Loucy (cell line): ENCODE results near the gene SLX4IP.

Experiments used
- H2AFZ ChIP-seq: fragments of 200-600 bp; sonication (generic); 2 replicates; pipeline ENCODE4 v1.6.0; 2016; ENCODE audit warnings: antibody characterized with exemption, mild to moderate bottlenecking, low read length, moderate library complexity
- H3F3A ChIP-seq: fragments of 200-600 bp; 2 replicates; pipeline ENCODE4 v1.6.0; 2016; ENCODE audit warnings: antibody characterized with exemption, low read depth, mild to moderate bottlenecking
- H3K27me3 ChIP-seq: fragments of 200-600 bp; sonication (generic); 2 replicates; pipeline ENCODE4 v1.6.1; 2014; ENCODE audit warnings: low read length, mild to moderate bottlenecking; ENCODE audit not compliant: insufficient read depth, poor library complexity, severe bottlenecking
- H3K36me3 ChIP-seq: fragments of 200-600 bp; sonication (generic); 2 replicates; pipeline ENCODE4 v1.6.1; 2016; ENCODE audit warnings: low read length; ENCODE audit not compliant: insufficient read depth
- H3K4me1 ChIP-seq: fragments of 200-600 bp; sonication (generic); 2 replicates; pipeline ENCODE4 v1.5.1; 2014; ENCODE audit warnings: low read length, mild to moderate bottlenecking; ENCODE audit not compliant: insufficient read depth, poor library complexity, severe bottlenecking
- H3K4me2 ChIP-seq: fragments of 200-600 bp; sonication (generic); 2 replicates; pipeline ENCODE4 v1.6.0; 2014; ENCODE audit warnings: antibody characterized with exemption, low read length, low read depth, mild to moderate bottlenecking; ENCODE audit not compliant: poor library complexity, severe bottlenecking
- H3K4me3 ChIP-seq: fragments of 200-600 bp; sonication (generic); 2 replicates; pipeline ENCODE4 v1.5.1; 2014; ENCODE audit warnings: low read length, mild to moderate bottlenecking, mixed read lengths; ENCODE audit not compliant: poor library complexity, severe bottlenecking
- H3K79me2 ChIP-seq: fragments of 200-600 bp; sonication (generic); 2 replicates; pipeline ENCODE4 v1.6.1; 2014; ENCODE audit warnings: low read length; ENCODE audit not compliant: insufficient read depth
- H3K9ac ChIP-seq: fragments of 200-600 bp; sonication (generic); 2 replicates; pipeline ENCODE4 v1.6.0; 2014; ENCODE audit warnings: mild to moderate bottlenecking, low read depth, low read length, moderate library complexity; ENCODE audit not compliant: poor library complexity, severe bottlenecking
- H3K9me2 ChIP-seq: fragments of 200-600 bp; sonication (generic); replicated peaks from 2 replicates; pipeline ENCODE4 v1.6.1; 2016; ENCODE audit warnings: low read depth, low read length, mixed read lengths
- H3K9me3 ChIP-seq: fragments of 200-600 bp; sonication (generic); 2 replicates; pipeline ENCODE4 v1.6.1; 2014; ENCODE audit warnings: mild to moderate bottlenecking, antibody characterized with exemption, low read length, low read depth; ENCODE audit not compliant: insufficient read depth
- H4K20me1 ChIP-seq: fragments of 200-600 bp; sonication (generic); 2 replicates; pipeline ENCODE4 v1.6.0; 2014; ENCODE audit warnings: antibody characterized with exemption, low read length, mild to moderate bottlenecking; ENCODE audit not compliant: insufficient read depth, poor library complexity, severe bottlenecking
- EZH2phosphoT487 ChIP-seq: fragments of 200-600 bp; IDR thresholded peaks from 2 replicates; pipeline ENCODE4 v1.6.1; 2018; ENCODE audit warnings: antibody characterized with exemption, mild to moderate bottlenecking, moderate library complexity, borderline replicate concordance
- TF ChIP-seq, protein P1 (sequence below): fragments of 200-600 bp; sonication (generic); conservative IDR thresholded peaks from 2 replicates; pipeline ENCODE4 v1.5.1; 2014; ENCODE audit warnings: mild to moderate bottlenecking, antibody characterized with exemption, low read length

SLX4IP gene

DNA sequence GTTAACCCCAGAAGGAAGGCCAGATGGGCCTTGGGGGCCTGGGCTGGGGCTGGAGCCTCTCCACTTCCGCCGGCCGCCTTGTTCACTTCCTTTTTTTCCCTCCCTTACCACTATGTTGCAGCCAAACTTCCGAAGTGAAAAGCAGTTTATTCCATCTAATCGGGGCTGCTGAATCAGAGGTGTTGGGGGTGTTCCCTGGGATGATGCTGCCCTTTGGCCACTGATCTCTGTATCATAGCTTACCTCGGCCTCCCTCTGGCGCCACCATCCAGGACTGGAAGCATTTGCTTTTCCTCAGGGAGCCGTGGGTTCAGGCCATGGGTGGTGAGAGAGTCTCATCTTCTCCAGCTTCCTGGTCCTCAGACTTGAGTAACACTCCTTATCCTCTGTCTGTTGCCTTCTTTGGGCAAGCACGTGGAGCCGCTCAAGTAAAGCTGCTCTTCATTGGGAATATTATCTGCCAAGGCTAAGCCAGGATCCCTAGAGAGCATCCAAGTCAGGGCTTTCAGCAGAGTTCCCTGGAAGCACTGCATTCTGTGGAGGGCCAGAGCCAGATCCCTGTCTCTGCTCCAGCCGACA lies 39.6 kb downstream of the SLX4IP start:
- no peaks in the 10 kb centered on the region for H3K9me3 ChIP-seq
- H3K9ac ChIP-seq = no peak overlapping the region
- peaks cover 6% of the 10 kb centered on the region for H3K4me1 ChIP-seq
- H3F3A ChIP-seq = no peaks in the 10 kb centered on the region
- H3K27me3 ChIP-seq = no peaks in the 10 kb centered on the region
- no peak overlapping the region for H3K4me3 ChIP-seq
- peaks cover 3% of the 10 kb centered on the region; the same call in 1 of the 2 replicates for H3K36me3 ChIP-seq
- TF ChIP-seq, protein P1, sequence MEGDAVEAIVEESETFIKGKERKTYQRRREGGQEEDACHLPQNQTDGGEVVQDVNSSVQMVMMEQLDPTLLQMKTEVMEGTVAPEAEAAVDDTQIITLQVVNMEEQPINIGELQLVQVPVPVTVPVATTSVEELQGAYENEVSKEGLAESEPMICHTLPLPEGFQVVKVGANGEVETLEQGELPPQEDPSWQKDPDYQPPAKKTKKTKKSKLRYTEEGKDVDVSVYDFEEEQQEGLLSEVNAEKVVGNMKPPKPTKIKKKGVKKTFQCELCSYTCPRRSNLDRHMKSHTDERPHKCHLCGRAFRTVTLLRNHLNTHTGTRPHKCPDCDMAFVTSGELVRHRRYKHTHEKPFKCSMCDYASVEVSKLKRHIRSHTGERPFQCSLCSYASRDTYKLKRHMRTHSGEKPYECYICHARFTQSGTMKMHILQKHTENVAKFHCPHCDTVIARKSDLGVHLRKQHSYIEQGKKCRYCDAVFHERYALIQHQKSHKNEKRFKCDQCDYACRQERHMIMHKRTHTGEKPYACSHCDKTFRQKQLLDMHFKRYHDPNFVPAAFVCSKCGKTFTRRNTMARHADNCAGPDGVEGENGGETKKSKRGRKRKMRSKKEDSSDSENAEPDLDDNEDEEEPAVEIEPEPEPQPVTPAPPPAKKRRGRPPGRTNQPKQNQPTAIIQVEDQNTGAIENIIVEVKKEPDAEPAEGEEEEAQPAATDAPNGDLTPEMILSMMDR = no peak
- TF ChIP-seq EZH2phosphoT487 = no peak
- no peak overlapping the region for H2AFZ ChIP-seq
- no peak overlapping the region for H3K4me2 ChIP-seq
- H3K79me2 ChIP-seq = peaks cover 31% of the 10 kb centered on the region
- H4K20me1 ChIP-seq = no peaks in the 10 kb centered on the region
- no peaks in the 10 kb centered on the region for H3K9me2 ChIP-seq

DNA sequence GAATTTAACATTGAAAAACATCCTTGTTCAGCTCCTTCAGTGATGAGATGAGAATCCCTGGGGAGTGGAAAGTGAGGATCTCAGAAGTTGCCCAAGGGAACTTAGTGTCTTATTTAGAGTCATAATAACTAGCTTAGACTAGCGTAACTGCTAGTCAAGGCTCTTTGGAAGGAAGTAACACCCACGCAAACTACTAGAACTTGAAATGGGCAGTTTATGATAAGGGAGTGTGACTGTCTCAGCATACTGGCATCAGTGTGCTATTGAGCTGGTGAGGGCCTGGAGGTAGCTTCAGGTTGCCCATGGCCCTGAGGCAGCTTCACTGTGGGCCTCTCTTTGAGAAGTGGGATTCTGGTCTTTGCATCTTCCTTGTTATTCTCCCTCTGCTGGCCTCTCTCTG lies 40.1 kb downstream of the SLX4IP start:
- H3F3A ChIP-seq = no peaks in the 10 kb centered on the region
- TF ChIP-seq EZH2phosphoT487 = no peak
- TF ChIP-seq, protein P1 = no peak
- peaks cover 26% of the 10 kb centered on the region for H3K79me2 ChIP-seq
- H3K36me3 ChIP-seq = peaks cover 1% of the 10 kb centered on the region; the same call in 1 of the 2 replicates
- peaks cover 6% of the 10 kb centered on the region for H3K4me1 ChIP-seq
- no peak overlapping the region for H2AFZ ChIP-seq
- H3K9ac ChIP-seq = no peak overlapping the region
- H3K9me3 ChIP-seq = no peaks in the 10 kb centered on the region
- H4K20me1 ChIP-seq = no peaks in the 10 kb centered on the region
- H3K4me2 ChIP-seq = no peak overlapping the region
- no peaks in the 10 kb centered on the region for H3K9me2 ChIP-seq
- H3K4me3 ChIP-seq = no peak overlapping the region
- no peaks in the 10 kb centered on the region for H3K27me3 ChIP-seq

DNA sequence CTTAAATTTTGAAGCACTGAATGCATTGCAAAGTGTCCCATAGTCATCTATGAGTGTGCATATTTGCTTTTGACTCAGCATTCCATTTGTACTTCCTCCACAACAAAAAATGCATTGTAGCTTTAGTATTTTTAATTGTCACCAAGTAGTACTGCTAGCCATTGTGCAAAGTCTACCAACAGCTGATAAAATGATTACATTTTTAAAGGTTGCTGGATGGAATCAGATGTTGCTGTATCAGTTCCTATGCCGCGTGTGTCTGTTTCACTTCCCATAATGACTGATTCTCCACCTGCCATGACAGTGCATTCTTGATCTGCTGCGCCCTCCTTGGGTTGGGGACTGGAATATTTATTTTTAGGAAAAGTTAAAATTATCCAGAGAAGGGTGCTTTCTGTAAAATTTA lies 41.2 kb downstream of the SLX4IP start:
- Histone ChIP-seq H3K9ac (no peak overlapping the region), H3K79me2 (peaks cover 17% of the 10 kb centered on the region), H3K9me2 (no peaks in the 10 kb centered on the region), H3K36me3 (no peaks in the 10 kb centered on the region), H4K20me1 (no peaks in the 10 kb centered on the region), H3K4me3 (no peak overlapping the region), H3K27me3 (no peaks in the 10 kb centered on the region), H3K4me1 (peaks cover 6% of the 10 kb centered on the region), H3F3A (no peaks in the 10 kb centered on the region), H2AFZ (no peak overlapping the region), H3K4me2 (no peak overlapping the region), H3K9me3 (no peaks in the 10 kb centered on the region)
- TF ChIP-seq, protein P1 = no peak
